Right renal cortex interstitium (tissue), 3 donors: Measurements from ENCODE around the gene RAI14. TPM values are rescaled to one million over a fixed set of nuclear protein-coding genes. Genes with fewer than 3 reads are reported as not detected.

Experiments used
- DNase-seq, 3 donors: peaks; one replicate each; pipeline ENCODE4 v3.0.0-alpha.2; 2013; ENCODE audit warnings: low read depth in 3 of 3, low spot score in 2 of 3
- polyA plus RNA-seq, 3 donors: library from polyadenylated mRNA; unstranded; fragments of 120-200 nt; gene quantifications; one replicate each; pipeline ENCODE4 v1.2.1, GENCODE V29; 2013; ENCODE audit not compliant: insufficient read length in 3 of 3

RAI14 gene
- 100 to 1,000 TPM in 1 of 3 donors, 10 to 100 TPM in 2; 89.6 to 103 (median 100.0) TPM for polyA plus RNA-seq

DNA sequence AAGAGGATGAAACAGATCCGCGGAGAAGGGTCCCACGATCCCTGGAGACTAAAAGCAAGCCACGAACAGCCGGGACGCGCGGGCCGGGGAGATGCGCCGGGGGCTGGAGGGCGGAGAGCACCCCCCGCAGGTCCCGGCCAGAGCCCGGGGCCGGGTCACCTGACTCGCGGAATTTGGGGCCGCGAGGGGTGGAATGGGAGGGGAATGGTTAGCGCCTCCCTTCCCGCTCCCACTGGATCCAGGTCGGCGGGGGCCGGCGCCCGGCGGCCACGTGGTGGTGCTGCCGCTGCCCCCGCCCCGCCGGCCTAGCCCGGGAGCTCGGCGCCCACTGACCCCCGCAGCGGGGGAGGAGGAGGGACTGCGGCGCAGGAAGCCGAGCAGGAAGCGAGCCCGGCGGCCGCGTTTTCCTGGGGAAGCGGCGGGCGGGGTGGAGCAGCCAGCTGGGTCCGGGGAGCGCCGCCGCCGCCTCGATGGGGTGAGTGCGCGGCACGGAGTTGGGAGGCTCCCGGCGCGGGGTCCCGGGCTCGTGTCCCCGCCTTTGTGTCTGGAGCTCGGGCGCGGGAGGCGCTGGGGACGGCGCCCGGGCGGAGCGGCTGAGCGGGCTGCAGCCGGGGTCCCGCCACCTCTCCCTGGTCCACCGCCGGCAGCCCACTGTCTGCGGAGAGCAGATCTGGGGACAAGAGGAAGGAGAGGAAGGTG is at the start of gene RAI14:
RAI14 (plus strand) TSS at position 328 of the 699 bp plus-strand sequence. CDS start 30,592 bp downstream, outside the sequence.
- DNase-seq, result peak in 1 of 3 donors; percentile 73

DNA sequence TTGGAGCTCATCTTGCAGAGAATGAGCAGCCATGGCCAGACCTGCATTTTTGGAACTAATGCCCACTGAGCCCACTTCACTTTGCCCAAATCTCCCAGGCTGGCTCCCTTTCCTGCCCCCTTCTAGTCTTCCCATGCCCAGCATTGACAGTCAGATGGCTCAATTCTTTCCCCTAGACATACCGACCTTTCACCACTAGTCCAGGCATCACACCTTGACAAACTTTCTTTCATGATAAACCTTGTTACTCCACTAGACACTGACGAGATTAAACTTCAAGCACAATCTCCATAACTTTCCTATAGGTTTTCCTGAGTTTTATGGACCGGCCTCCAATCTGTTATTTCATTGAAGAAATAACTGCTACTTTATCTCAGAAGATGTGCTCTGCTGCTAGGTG is 47.8 kb upstream of the RAI14 start:
- DNase-seq, result no peak

DNA sequence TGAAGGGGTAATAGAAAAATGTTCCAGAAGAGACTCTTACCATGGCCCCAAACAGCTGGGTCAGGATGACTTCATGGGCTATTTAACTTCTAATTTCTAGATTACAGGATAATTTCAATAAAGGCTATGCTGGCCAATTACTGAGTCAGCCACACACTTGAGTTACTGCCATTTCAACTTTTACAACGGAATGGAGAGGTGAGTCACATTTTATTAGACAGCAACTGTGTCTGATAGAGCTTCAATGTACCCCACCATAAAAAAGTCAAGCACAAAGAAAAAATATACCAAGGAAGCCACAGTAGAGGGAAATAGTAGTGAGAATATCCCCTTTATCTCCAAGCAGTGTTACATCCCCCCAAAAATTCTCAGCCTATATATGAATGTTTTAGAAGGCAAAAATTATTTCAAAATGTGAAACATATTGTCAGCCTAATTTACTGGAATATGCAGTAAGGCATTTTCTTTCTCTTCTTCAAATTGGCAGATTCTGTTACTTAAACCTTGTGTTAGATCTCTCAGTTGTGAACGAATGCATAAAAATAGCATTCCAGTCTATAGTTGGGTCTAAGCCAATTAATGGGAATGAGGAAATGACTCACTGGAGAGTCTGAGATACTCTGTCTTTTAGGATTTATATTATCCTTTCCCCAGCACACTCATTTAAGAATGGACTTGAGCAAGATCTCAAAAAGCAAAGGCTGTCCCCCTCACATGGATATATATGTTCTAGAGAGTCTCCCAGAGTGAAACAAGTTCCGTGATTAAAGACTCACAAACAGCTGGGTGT is 47.1 kb upstream of the RAI14 start:
- peak in 1 of 3 donors; percentile 40 for DNase-seq

DNA sequence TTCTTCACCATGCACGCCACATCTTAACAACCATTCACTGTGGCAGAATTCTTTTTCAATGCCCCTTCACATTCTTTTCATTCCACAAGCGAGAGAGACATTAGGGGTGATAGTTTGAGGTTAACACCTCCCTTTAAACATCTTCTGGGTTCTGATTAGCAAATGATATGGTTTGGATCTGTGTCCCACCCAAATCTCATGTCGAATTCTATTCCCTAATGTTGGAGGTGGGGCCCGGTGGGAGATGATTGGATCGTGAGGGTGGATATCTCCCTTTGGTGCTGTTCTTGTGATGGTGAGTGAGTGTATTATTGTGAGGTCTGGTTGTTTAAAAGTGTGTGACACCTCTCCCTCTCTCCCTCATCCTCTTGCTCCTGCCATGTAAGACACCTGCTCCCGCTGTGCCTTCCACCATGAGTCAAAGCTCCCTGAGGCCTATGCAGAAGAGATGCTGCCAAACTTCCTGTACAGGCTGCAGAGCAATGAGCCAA is 46.1 kb upstream of the RAI14 start:
- no peak for DNase-seq

DNA sequence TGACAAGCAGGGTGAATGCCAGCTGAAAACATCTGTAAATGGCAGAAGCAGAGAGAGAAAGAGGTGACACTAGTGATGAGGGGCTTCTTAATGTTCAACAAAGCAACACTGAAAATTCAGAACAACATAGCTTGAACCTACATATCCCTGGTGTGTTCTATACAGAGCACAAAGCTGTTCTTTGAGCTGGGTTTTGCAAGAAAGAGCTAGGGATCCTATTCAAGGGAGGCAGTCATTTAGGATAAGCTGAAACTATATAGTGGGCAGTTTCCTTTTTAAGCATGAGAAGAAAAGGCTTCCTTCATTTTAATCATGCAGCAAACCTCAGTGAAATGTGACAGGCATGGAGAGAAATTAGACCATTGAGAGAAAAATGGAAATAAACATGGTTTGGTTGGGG is 45.6 kb upstream of the RAI14 start:
- no peak for DNase-seq

DNA sequence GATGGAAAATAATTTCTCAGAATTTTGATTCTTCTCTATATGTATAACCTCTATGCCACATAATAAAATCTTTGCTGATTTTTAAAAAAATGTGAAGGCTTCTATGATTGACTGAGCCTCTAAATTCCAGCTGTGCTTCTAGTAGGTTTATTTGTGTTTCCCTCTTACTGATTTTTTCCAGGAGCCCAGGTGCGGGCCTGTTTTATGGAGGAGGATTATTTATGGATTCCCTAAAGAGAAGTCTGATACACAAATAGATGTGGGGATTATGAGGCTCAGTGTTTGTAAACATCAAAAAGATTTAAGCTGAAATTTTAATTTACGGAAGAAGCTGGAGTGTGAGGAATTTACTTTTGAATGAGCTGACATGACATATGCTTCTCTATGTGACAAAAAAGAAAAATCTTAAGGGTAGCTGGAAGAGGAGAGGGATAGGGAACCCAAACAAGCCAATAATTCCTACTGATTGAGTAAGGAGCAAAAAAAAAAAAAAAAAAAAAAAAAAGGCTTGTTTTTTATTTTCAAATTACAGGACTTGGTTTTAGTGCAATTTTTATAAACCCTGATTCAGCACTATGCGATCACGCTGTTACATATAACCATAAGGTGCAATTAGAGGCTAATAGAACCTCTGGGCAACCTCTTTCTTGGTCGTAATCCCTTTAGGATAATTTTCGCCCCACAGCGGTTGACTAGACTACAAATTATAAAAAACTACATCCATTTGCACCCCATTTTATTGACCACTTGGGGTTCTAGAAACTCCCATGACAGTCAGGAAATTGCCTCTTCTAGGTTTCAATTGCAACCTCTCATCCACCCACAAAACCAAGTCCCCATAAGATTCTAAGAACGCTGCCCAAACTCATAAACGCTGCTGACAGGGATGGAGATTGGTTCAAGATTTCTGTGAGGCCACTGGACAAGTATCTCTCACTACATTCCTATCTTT is 44.4 kb upstream of the RAI14 start:
- DNase-seq, result no peak

DNA sequence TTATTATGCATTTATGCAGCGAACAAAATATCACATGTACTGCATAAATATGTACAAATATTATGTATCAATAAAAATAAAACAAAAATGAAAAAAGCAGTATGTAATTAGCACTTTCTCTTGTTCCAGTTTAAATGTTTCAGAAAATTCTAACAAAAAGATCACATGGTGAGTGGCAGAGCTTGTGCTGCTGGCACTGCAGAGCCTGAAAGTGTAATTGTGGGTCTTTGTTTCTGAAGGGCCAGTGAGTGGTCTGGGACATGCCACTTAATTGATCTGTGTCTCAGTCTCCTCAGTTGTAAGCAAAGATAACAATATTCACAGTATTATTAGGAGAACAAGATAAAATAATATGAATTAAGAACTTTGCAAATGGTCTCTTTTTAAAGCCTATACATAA is 39.5 kb upstream of the RAI14 start:
- no peak for DNase-seq

DNA sequence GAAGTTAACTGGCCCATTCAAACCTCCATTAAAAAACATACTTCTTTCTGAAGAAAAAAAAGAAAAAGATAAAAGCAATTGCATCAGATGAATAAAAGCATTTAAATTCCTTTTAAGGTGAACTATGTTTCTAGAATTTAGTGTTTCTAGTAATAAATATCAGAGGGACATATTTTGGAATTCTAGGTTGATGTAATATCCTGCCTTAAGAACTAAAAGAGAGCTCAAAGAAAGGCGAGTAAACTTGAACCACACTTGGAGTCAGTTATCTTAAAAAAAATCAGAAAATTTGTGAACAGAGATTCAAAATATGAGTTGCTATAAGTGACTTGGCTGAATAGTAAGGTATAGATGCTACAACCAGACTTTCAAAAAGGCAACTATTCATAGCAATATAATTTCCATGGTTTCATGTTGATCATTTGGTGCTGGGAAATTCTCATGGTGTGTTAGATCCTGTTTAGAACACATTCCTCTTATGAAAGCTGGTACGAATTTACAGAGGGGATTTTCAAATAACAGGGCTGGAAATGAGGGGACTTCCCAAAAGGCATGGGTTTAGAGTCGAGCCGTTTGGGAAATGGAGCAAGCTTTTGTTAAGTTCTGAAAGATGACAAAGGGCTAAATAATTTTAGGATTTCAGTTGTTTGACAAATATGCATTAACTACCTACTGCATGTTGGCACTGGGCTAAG is 37.6 kb upstream of the RAI14 start:
- no peak for DNase-seq

DNA sequence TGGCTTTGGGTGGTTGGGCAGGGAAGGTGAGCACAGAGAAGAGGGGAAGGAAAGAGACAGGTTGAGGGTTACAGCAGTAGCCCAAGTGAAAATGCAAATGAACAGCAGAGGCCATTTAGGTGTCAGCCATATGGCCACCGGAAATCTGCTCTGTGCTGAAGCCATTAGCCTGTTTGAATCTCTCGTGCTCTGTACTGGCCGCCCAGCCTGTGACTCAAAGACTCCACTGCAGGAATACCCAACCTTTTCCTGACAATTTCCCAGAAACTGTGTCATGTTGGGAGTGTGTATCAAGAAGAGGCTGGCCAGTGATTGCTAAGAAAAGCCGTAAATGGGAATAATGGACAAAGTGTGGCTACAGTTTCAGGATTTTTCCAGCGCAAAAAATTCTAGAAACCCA is 35.9 kb upstream of the RAI14 start:
- no peak for DNase-seq

DNA sequence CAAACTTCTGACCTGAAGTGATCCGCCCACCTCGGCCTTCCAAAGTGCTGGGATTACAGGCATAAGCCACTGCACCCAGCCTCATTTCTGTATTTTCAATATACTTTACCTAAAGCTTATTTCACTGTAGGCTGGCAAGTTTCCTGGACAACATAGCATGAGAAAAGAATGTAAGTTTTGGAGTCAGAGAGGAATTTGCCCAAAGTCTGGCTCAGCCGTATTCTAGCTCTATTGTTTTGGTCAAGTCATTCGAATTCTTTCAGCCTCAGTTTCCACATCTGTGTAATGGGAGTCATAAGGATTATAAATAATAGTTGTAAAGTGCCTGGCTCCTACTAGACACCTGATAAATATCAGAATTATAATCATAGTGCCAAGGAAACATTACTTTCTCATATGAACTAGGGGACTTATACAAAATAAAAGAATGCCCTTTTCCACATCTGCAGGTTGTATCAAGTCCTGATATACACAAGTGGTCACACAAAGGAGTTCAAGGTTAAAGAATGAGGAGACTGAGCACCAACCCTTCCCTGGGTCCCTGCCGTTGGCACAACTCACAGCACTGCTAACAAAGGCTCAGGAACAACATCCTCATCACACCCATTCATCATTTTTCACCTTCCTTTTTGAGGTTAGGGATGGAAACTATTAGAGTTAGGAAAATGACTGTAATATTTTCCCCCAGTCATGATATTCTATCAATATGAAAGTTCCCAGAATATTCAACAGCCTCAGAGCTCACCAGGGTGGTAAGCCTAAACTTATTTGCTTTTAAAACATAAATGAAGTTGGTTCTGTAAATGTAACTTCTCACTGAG is 34.6 kb upstream of the RAI14 start:
- DNase-seq, result no peak

DNA sequence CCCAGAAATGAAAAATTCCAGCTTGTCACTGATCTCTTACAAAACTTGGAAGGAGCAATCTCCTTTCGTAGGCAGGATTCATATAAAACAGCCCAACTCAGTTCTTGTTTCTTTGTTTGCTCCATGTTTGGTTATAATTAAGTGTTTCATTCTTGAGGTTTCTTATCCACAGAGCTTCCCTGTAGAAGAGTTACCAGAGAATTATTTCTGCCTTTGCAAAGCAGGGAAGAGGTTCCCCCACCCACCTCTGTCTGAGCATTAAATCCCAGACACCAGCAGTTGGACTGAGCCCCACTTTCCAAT is 34.1 kb upstream of the RAI14 start:
- DNase-seq, result no peak

DNA sequence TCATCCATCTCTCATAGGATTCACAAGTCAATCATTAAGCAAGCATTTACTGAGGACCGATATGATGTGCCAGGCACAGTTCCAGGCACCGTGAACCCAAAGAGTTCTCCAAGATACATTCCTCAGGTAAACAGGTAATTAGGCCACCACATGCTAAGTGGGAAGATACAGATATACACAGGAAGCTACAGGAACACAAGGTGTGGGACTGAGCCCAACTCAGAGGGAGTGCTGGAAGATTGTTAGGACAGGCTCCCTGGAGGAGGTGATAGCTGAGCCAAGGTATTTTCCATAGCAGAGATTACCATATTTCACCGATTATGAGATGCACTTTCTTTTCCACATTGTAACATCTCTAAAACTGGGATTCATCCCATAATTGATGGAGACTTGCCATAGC is 31.4 kb upstream of the RAI14 start:
- no peak for DNase-seq

DNA sequence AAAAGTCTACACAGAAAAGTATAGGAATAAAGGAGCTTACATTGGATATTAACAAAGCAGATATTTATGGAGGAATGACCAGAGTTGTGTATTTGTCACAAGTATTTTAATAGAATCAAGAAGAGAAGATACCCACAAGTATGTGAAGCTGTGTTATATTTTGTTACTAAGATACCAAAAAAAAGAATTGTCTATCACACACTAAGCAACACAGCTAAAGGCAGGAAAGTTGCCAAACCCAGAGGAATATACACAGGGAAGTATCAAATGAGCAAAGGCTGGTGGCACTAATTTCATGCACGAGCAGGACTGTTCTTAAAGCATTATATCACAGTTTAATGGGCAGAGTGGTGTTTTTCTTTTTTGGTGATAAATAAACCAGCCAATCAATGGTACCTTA is 30.9 kb upstream of the RAI14 start:
- no peak for DNase-seq

DNA sequence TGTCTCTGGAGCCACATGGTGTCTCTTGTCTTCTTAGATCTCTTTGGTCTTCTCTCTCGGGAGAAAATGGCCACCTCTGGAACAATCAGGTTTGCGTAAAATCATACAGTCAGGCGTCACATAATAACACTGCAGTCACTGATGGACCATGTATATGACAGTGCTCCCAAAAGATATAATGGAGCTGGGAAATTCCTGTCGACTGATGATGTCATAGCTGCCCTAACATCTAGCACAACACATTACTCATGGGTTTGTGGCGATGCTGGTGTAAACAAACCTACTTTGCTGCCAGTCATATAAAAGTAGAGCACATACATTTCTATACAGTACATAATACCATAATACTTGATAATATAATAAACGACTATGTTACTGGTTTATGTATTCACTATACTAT is 30.1 kb upstream of the RAI14 start:
- no peak for DNase-seq

DNA sequence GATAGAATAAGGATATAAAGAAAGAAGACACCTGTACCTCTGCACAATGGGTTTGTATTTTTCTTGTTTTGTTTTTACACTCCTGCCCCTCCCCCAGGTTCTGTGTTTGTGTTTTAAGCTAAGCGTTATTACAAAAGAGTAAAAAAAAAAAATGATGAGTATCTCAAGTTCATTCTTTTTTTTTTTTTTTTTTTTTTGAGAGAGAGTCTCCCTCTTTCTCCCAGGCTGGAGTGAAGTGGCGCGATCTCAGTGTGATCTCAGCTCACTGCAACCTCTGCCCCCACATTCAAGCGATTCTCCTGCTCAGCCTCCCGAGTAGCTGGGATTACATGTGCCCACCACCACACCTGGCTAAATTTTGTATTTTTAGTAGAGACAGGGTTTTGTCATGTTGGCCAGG is 29.4 kb upstream of the RAI14 start:
- no peak for DNase-seq

DNA sequence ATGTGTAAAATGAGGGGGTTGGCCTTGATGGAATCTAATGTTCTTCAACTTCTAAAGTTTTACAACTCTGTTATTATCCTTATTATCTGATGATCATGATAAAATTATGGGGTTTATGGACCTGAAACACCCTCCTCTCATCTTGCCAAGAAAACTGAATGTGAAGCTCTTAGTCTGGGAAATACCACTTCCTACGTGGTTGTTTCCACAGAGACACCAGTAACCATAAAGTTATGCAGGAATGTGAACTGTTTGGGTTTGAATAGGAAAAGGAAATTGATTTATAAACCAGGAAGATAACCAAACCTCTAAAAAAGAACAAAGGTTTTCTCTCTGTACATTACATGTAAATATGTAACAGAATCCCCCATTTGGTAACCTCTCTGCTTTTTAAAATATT is 28.3 kb upstream of the RAI14 start:
- no peak for DNase-seq

DNA sequence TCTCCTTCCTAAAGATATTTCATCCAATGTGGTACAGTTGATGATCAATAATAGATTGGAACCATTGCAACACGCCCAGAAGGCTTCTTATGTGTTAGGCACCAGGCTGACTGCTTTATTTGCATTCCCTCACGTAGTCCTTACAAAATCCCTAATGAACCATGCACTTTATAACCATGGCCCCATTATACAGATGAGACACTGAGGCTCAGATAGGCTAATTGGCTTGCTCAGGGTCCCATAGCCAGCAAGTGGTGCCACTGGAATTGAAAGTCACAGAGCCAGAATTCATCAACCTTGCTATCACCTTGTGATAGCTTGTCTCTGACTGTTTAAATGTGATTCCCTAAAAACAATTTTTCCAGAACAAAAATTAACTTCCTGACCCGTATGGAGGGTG is 27.8 kb upstream of the RAI14 start:
- DNase-seq, result no peak

DNA sequence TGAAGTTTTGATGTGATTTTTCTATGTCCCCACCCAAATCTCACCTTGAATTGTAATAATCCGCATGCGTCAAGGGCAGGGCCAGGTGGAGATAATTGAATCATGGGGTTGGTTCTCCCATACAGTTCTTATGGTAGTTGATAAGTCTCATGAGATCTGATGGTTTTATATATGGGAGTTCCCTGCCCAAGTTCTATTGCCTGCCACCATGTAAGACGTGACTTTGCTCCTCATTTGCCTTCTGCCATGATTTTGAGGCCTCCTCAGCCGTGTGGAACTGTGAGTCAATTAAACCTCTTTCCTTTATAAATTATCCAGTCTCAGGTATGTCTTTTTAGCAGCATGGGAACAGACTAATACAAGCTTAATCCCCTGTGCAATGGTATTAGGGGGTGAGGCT is 25.5 kb upstream of the RAI14 start:
- DNase-seq, result no peak

DNA sequence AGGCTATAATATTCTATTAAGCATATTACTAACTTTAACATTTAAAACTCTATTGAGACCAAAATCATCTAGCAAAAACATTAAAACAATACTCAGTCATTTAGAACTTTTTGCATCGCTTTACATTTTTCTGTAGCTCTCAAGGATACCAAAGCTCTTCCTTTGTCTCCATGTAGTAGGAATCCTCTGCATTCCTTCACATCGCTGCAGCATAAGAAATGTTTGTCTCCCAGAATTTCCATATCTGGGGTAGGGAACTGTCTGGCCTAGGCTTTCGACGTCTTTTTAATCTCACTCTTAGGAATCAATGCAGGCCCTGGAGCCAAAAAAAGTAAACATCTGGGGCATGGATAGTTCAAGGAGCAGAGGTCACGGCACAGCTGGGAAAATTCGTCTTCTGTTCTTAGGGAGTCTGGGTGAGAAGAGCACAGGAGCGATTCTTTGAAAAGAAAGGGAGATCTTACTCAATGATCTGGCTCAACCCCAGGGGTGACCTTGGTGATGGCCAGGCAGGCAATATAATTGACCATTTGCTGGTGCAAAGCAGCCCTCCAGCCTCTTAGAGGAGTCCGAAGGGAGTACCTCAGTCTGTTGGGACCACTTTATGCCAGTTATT is 23.2 kb upstream of the RAI14 start:
- no peak for DNase-seq
